Activated T-helper 17 cell treated with anti-CD3 and anti-CD28 coated beads, Interleukin-2, amount 50 U/mL, for 72 hours (primary cell): ENCODE measurements around the gene C1orf56. TPM values are rescaled to one million over a fixed set of nuclear protein-coding genes. Genes with fewer than 3 reads are reported as not detected.
A peak's percentile ranks its signal among the peaks of the same experiment; 100 is the strongest.
"Not testable (repeated sequence)": the region's sequence is repeated elsewhere in the genome, so short reads cannot be mapped to it uniquely, and the experiment has no call there.

ENCODE experiments used
- ATAC-seq: fragments of 150-1000 bp; cut with Tn5 transposase; replicated peaks from 2 replicates; pipeline ENCODE4 v1.10.0; 2021; ENCODE audit warnings: mild to moderate bottlenecking, moderate library complexity
- H3K27ac Mint-ChIP-seq: one replicate; pipeline ENCODE4 v1.8.0; 2022; ENCODE audit warnings: mixed read lengths
- H3K27me3 Mint-ChIP-seq: one replicate; pipeline ENCODE4 v1.8.0; 2022; ENCODE audit warnings: mixed read lengths
- H3K36me3 Mint-ChIP-seq: one replicate; pipeline ENCODE4 v1.8.0; 2022; ENCODE audit warnings: low read depth, mild to moderate bottlenecking, mixed read lengths
- H3K4me1 Mint-ChIP-seq: one replicate; pipeline ENCODE4 v1.8.0; 2022; ENCODE audit warnings: mixed read lengths
- H3K4me3 Mint-ChIP-seq: one replicate; pipeline ENCODE4 v1.8.0; 2022; ENCODE audit warnings: mild to moderate bottlenecking, mixed read lengths
- H3K9me3 Mint-ChIP-seq: one replicate; pipeline ENCODE4 v1.8.0; 2022; ENCODE audit warnings: mixed read lengths
- total RNA-seq, 2 donors: library from RNA; stranded (reverse); gene quantifications; one replicate each; pipeline ENCODE4 v1.2.3, GENCODE V29; 2022

C1orf56 gene
- total RNA-seq, 2 donors from 2014 or later: 0.71 to 1.2 TPM

DNA sequence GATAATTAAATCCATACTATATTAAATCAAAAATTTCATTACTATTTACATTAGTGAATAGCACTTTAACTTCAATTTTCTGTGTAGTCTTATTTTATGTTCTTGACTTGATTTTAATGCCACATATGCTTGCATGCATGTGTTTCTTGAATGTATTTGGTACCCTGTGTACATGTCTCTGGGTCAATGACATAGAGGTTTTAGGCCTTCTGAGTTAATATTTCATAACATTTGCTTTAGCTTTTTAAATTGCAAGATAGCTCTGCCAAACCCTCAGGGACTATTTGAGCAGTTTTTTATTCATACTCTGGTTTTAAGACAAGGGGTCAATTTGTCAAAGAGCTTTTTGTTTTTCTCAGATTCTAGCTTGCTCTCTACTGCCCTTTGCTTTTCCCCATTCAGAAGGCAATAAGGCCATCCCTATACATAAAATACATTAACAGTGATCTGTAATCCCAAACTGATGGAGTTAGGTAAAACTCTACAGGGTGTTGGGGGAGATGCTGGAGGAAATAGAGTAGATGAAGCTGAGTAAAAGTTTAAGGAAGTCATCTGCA, 17.6 kb downstream of the C1orf56 start:
- ATAC-seq: no peak
- Mint-ChIP-seq H3K36me3 (peaks cover 7% of the 10 kb centered on the region), H3K4me1 (peaks cover 9% of the 10 kb centered on the region), H3K9me3 (no peaks in the 10 kb centered on the region), H3K4me3 (no peak overlapping the region), H3K27ac (no peak overlapping the region), H3K27me3 (no peaks in the 10 kb centered on the region)

DNA sequence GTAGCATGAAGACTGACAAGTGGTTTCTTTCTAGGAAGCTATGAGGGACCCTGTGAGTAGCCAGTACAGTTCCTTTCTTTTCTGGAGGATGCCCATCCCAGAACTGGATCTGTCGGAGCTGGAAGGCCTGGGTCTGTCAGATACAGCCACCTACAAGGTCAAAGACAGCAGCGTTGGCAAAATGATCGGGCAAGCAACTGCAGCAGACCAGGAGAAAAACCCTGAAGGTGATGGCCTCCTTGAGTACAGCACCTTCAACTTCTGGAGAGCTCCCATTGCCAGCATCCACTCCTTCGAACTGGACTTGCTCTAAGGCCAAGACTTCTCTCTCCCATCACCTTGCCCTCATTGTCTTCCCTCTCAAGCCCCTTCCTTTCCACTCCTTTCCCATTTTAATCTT, 19.6 kb downstream of the C1orf56 start:
- H3K27me3 Mint-ChIP-seq: no peaks in the 10 kb centered on the region
- peaks cover 5% of the 10 kb centered on the region for H3K4me1 Mint-ChIP-seq
- peak overlapping the region; percentile 47 for H3K27ac Mint-ChIP-seq
- no peak for ATAC-seq
- H3K4me3 Mint-ChIP-seq: no peak overlapping the region
- no peaks in the 10 kb centered on the region for H3K9me3 Mint-ChIP-seq
- peaks cover 15% of the 10 kb centered on the region for H3K36me3 Mint-ChIP-seq

DNA sequence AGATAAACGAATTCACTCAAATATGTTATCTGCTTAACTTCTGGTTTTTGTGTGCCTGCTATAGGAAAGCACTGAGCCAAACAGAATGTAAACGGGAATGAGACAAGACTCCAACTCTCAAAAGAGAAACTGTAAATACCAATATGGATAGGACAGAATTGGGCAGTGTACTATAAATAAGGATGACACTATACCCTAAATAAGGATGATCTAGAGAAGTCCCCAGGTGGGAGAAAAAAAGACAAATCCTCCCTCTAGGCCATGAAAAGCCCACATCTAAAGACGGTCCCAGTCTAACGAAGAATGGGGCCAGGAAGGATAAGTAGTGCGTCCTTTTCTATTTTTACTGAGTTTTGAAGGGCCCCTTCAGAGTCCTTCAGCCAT, 21.5 kb downstream of the C1orf56 start:
- Mint-ChIP-seq H3K36me3 (peaks cover 20% of the 10 kb centered on the region), H3K4me3 (peak overlapping the region; percentile 98), H3K27ac (peak overlapping the region; percentile 62), H3K4me1 (no peaks in the 10 kb centered on the region), H3K27me3 (no peaks in the 10 kb centered on the region), H3K9me3 (no peaks in the 10 kb centered on the region)
- ATAC-seq: no peak

DNA sequence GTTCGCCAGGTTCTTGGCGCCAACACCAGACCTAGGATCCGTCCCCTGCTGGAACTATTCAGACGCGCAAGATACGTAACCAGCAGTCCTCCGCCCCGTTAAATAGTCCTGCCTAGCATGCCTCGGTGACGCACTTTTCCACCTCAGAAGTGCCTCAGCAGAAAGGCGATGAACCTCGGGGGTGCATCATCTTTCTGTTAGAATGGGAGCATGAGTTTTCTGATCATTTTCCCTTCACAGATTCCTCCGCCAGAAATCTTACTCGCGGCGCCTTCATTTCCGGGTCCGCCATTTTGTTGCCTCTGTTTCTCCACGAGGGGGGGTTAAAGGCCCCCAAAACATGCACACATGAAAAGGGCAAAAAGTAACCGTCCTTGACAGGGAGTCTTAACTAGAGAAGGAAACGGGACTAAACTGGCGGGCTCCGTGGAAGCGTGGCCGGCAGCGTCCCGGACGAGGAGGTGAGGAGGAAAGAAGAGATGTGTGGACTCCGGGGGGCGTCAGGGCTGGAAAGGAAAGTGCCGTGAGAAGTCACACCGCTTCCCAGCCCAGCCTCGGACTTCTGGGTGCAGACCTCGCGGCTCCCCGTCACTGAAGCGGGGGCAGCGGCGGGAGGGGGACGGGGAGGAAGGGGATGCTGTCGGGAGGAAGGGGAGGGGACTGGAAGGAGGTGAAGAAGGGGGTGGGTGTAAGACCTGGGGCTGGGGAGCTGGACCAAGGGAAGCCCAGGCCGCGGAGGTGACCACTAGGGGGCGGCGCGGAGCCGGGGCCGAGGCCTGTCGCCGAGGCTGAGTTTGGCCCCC, 23.1 kb downstream of the C1orf56 start, which contains the start of gene GABPB2:
Gene GABPB2, plus strand, starts transcription at position 288 of the 803 bp plus-strand sequence. CDS start 17,429 bp downstream, outside the sequence.
- Mint-ChIP-seq H3K4me3 (peak within 1 kb of the TSS; percentile 98), H3K9me3 (no peaks in the 10 kb centered on the region), H3K27ac (peak within 1 kb of the TSS; percentile 100), H3K4me1 (no peaks in the 10 kb centered on the region), H3K36me3 (peaks cover 20% of the 10 kb centered on the region), H3K27me3 (no peaks in the 10 kb centered on the region)
- ATAC-seq: peak; percentile 91

DNA sequence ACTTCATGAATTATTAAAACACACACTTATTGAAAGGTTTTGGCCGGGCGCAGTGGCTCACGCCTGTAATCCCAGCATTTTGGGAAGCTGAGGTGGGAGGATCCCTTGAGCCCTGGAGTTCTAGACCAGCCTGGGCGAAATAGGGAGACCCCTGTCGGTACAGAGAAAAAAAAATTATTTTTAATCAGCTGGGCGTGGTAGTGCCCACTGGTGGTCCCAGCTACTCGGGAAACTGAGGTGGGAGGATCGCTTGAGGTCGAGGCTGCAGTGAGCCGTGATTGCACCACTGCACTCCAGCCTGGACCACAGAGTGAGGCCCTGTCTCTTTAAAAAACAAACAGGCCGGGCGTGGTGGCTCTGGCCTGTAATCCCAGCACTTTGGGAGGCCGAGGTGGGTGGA, 24.7 kb downstream of the C1orf56 start:
- H3K27ac Mint-ChIP-seq: peak overlapping the region; percentile 100
- no peaks in the 10 kb centered on the region for H3K27me3 Mint-ChIP-seq
- H3K4me1 Mint-ChIP-seq: no peaks in the 10 kb centered on the region
- ATAC-seq: no peak
- H3K4me3 Mint-ChIP-seq: peak overlapping the region; percentile 98
- H3K9me3 Mint-ChIP-seq: no peaks in the 10 kb centered on the region
- peaks cover 20% of the 10 kb centered on the region for H3K36me3 Mint-ChIP-seq

DNA sequence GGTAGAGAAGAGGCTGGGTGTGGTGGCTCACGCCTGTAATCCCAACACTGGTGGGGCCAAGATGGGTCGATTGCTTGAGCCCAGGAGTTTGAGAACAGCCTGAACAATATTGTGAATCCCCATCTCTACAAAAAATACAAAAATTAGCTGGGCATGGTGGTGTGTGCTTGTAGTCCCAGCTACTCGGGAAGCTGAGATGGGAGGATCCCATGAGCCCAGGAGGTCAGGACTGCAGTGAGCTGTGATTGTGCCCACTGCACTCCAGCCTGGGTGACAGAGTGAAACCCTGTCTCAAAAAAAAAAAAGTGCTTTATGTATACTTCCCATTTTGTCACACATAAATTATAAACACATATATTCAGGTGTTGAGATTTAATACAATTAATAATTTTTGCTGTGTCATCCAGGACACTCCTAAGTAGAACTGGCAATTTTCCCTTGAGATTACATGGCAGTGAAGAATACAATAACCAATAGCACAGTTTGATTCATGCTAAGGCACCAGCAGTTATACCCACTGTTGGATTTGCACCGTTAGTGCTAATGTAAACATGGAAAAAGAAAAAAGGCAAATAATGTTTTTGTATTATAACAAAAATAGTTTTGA, 38.5 kb downstream of the C1orf56 start:
- no peak for ATAC-seq
- Mint-ChIP-seq H3K27ac (no peak overlapping the region), H3K4me3 (no peak overlapping the region), H3K36me3 (no peaks in the 10 kb centered on the region), H3K27me3 (no peaks in the 10 kb centered on the region), H3K4me1 (no peaks in the 10 kb centered on the region), H3K9me3 (no peaks in the 10 kb centered on the region)

DNA sequence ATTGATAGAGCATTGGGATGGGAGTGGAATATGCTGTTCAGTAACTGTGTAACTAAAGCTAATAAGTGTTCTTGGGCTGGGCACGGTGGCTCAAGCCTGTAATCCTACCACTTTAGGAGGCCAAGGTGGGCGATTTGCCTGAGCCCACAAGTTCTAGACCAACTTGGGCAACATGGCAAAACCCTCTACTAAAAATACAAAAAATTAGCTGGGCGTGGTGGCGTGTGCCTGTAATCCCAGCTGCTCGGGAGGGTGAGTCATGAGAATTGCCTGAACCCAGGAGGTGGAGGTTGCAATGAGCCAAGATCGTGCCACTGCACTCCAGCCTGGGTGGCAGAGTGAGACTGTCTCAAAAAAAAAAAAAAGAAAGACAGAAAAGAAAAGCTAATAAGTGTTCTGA, 49.9 kb downstream of the C1orf56 start:
- not testable (repeated sequence) for H3K4me3 Mint-ChIP-seq, H3K27ac Mint-ChIP-seq, H3K36me3 Mint-ChIP-seq, ATAC-seq, H3K27me3 Mint-ChIP-seq, H3K4me1 Mint-ChIP-seq, H3K9me3 Mint-ChIP-seq

DNA sequence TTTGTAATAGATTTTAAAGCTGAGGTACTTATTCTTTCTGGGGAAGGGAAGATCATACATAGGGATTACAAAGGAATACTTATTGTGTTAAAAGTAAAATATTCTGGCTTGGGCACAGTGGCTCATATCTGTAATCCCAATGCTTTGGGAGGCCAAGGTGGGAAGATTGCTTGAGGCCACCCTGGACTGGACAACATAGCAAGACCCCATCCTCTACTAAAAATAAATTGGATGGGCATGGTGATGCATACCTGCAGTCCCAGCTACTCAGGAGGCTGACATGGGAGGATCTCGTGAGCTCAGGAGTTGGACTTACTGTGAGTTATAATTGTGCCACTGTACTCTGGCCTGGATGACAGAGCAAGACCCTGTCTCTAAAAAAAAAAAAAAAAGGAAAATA, 50.6 kb downstream of the C1orf56 start:
- no peak overlapping the region for H3K4me3 Mint-ChIP-seq
- no peaks in the 10 kb centered on the region for H3K4me1 Mint-ChIP-seq
- H3K36me3 Mint-ChIP-seq: no peaks in the 10 kb centered on the region
- no peaks in the 10 kb centered on the region for H3K27me3 Mint-ChIP-seq
- H3K9me3 Mint-ChIP-seq: no peaks in the 10 kb centered on the region
- ATAC-seq: no peak
- H3K27ac Mint-ChIP-seq: no peak overlapping the region

Other genes starting within 250 kb of the C1orf56 start
- gene CTSK, start 239.5 kb upstream of the C1orf56 start, total RNA-seq: 1 to 10 TPM; 6.1 to 9.8 TPM
- 10 to 100 TPM; 28.4 to 50.4 TPM for gene ARNT, start 171.2 kb upstream of the C1orf56 start, total RNA-seq
- gene CTXND2, start 160.6 kb upstream of the C1orf56 start, total RNA-seq: not detected
- gene SETDB1, start 121.4 kb upstream of the C1orf56 start, total RNA-seq: 10 to 100 TPM; 49.3 to 74.3 TPM
- 100 to 1,000 TPM; 114 to 212 TPM for gene CERS2, start 72.9 kb upstream of the C1orf56 start, total RNA-seq
- gene ANXA9, start 65.5 kb upstream of the C1orf56 start, total RNA-seq: under 1 TPM; 0.19 to 0.30 TPM
- 10 to 100 TPM; 10.9 to 22.6 TPM for gene MINDY1, start 40.8 kb upstream of the C1orf56 start, total RNA-seq
- gene PRUNE1, start 39.3 kb upstream of the C1orf56 start, total RNA-seq: 10 to 100 TPM; 12.5 to 15.3 TPM
- gene BNIPL, start 11.2 kb upstream of the C1orf56 start, total RNA-seq: 1 to 10 TPM; 1.4 to 4.5 TPM
- gene CDC42SE1, start 11.9 kb downstream of the C1orf56 start, total RNA-seq: 100 to 1,000 TPM in 1 of 2 donors, 10 to 100 TPM in 1; 99.7 to 121 TPM
- 1 to 10 TPM; 1.7 to 4.0 TPM for gene MLLT11, start 12.6 kb downstream of the C1orf56 start, total RNA-seq
- 10 to 100 TPM in 1 of 2 donors, 1 to 10 TPM in 1; 5.8 to 11.7 TPM for gene GABPB2, start 23.0 kb downstream of the C1orf56 start, total RNA-seq
- gene SEMA6C, start 98.9 kb downstream of the C1orf56 start, total RNA-seq: 1 to 10 TPM; 5.4 to 6.3 TPM
- gene TNFAIP8L2, start 108.9 kb downstream of the C1orf56 start, total RNA-seq: 10 to 100 TPM; 12.0 to 22.9 TPM
- gene LYSMD1, start 118.2 kb downstream of the C1orf56 start, total RNA-seq: 10 to 100 TPM in 1 of 2 donors, 1 to 10 TPM in 1; 7.9 to 15.7 TPM
- 10 to 100 TPM; 55.3 to 69.4 TPM for gene SCNM1, start 118.4 kb downstream of the C1orf56 start, total RNA-seq
- 1 to 10 TPM in 1 of 2 donors, under 1 TPM in 1; 0.82 to 1.5 TPM for gene TMOD4, start 128.2 kb downstream of the C1orf56 start, total RNA-seq
- 10 to 100 TPM; 62.2 to 77.9 TPM for gene VPS72, start 142.4 kb downstream of the C1orf56 start, total RNA-seq
- 10 to 100 TPM; 72.2 to 80.7 TPM for gene PIP5K1A, start 150.8 kb downstream of the C1orf56 start, total RNA-seq
- 100 to 1,000 TPM; 174 to 196 TPM for gene PSMD4, start 207.0 kb downstream of the C1orf56 start, total RNA-seq
- 10 to 100 TPM; 24.9 to 29.6 TPM for gene ZNF687, start 234.5 kb downstream of the C1orf56 start, total RNA-seq